ENCODE data around the gene PCGF6.
"Not testable (repeated sequence)": the region's sequence is repeated elsewhere in the genome, so short reads cannot be mapped to it uniquely, and the experiment has no call there.

PCGF6 gene

GRCh38 chr10:103367379-103367781, 16.4 kb upstream of the PCGF6 start:
- WGBS: 79% methylated on average over 8 of the region's 10 CpGs
- no peaks in the 10 kb centered on the region for H3K27me3 ChIP-seq (ENCODE audit: insufficient read depth, low read length)
- H3K4me3 ChIP-seq (ENCODE audit: low read length): peak overlapping the region; percentile 75
- no peaks in the 10 kb centered on the region for H3K4me1 ChIP-seq (ENCODE audit: insufficient read depth, low read length)
- no peaks in the 10 kb centered on the region for H3K36me3 ChIP-seq (ENCODE audit: insufficient read depth, low read length)
- no peaks in the 10 kb centered on the region for H3K9me3 ChIP-seq (ENCODE audit: insufficient read depth, low read depth, low read length)
- H3K9ac ChIP-seq (ENCODE audit: low read depth, low read length): no peak overlapping the region
- no peak overlapping the region; the same call in 1 of the 2 replicates for H3K27ac ChIP-seq (ENCODE audit: low read depth, low read length)

- H3K4me1 ChIP-seq (ENCODE audit: insufficient read depth, low read length); H3K9me3 ChIP-seq (ENCODE audit: insufficient read depth, low read depth, low read length); H3K27me3 ChIP-seq (ENCODE audit: insufficient read depth, low read length); H3K36me3 ChIP-seq (ENCODE audit: insufficient read depth, low read length); H3K27ac ChIP-seq (ENCODE audit: low read depth, low read length); H3K9ac ChIP-seq (ENCODE audit: low read depth, low read length); H3K4me3 ChIP-seq (ENCODE audit: low read length): not testable (repeated sequence)
- 96% methylated on average over 9 of the region's 9 CpGs for WGBS
Measured at GRCh38 chr10:103360791-103361190, 9.9 kb upstream of the PCGF6 start.

GRCh38 chr10:103359493-103359892, 8.6 kb upstream of the PCGF6 start:
- not testable (repeated sequence) for H3K9me3 ChIP-seq (ENCODE audit: insufficient read depth, low read depth, low read length); H3K27me3 ChIP-seq (ENCODE audit: insufficient read depth, low read length); H3K9ac ChIP-seq (ENCODE audit: low read depth, low read length); H3K4me1 ChIP-seq (ENCODE audit: insufficient read depth, low read length); H3K4me3 ChIP-seq (ENCODE audit: low read length); H3K27ac ChIP-seq (ENCODE audit: low read depth, low read length); H3K36me3 ChIP-seq (ENCODE audit: insufficient read depth, low read length)
- 97% methylated on average over 4 of the region's 4 CpGs for WGBS

GRCh38 chr10:103355906-103356599, 5.1 kb upstream of the PCGF6 start:
- Histone ChIP-seq H3K4me3 (ENCODE audit: low read length) (no peak overlapping the region), H3K9ac (ENCODE audit: low read depth, low read length) (no peak overlapping the region), H3K27me3 (ENCODE audit: insufficient read depth, low read length) (no peaks in the 10 kb centered on the region), H3K4me1 (ENCODE audit: insufficient read depth, low read length) (peaks cover 3% of the 10 kb centered on the region; the same call in 1 of the 2 replicates), H3K9me3 (ENCODE audit: insufficient read depth, low read depth, low read length) (no peaks in the 10 kb centered on the region), H3K27ac (ENCODE audit: low read depth, low read length) (no peak overlapping the region), H3K36me3 (ENCODE audit: insufficient read depth, low read length) (no peaks in the 10 kb centered on the region)
- WGBS: 88% methylated on average over 5 of the region's 5 CpGs

- not testable (repeated sequence) for H3K27ac ChIP-seq (ENCODE audit: low read depth, low read length); H3K4me1 ChIP-seq (ENCODE audit: insufficient read depth, low read length); H3K4me3 ChIP-seq (ENCODE audit: low read length); H3K9ac ChIP-seq (ENCODE audit: low read depth, low read length); H3K9me3 ChIP-seq (ENCODE audit: insufficient read depth, low read depth, low read length); H3K27me3 ChIP-seq (ENCODE audit: insufficient read depth, low read length); H3K36me3 ChIP-seq (ENCODE audit: insufficient read depth, low read length)
- 88% methylated on average over 4 of the region's 4 CpGs for WGBS
Measured at GRCh38 chr10:103354567-103354966, 3.6 kb upstream of the PCGF6 start.

GRCh38 chr10:103353281-103353680, 2.3 kb upstream of the PCGF6 start:
- H3K4me1 ChIP-seq (ENCODE audit: insufficient read depth, low read length): peaks cover 3% of the 10 kb centered on the region; the same call in 1 of the 2 replicates
- H3K9me3 ChIP-seq (ENCODE audit: insufficient read depth, low read depth, low read length): no peaks in the 10 kb centered on the region
- H3K27ac ChIP-seq (ENCODE audit: low read depth, low read length): no peak overlapping the region
- no peak overlapping the region for H3K4me3 ChIP-seq (ENCODE audit: low read length)
- no peaks in the 10 kb centered on the region for H3K27me3 ChIP-seq (ENCODE audit: insufficient read depth, low read length)
- no peak overlapping the region for H3K9ac ChIP-seq (ENCODE audit: low read depth, low read length)
- H3K36me3 ChIP-seq (ENCODE audit: insufficient read depth, low read length): peaks cover 9% of the 10 kb centered on the region
- WGBS: 73% methylated on average over 2 of the region's 2 CpGs

GRCh38 chr10:103350175-103350516, 794 bp downstream of the PCGF6 start:
- WGBS: 49% methylated on average over 14 of the region's 16 CpGs
- no peaks in the 10 kb centered on the region for H3K27me3 ChIP-seq (ENCODE audit: insufficient read depth, low read length)
- H3K36me3 ChIP-seq (ENCODE audit: insufficient read depth, low read length): peaks cover 34% of the 10 kb centered on the region
- H3K9ac ChIP-seq (ENCODE audit: low read depth, low read length): peak overlapping the region; percentile 86
- H3K4me3 ChIP-seq (ENCODE audit: low read length): peak overlapping the region; percentile 82
- peaks cover 3% of the 10 kb centered on the region; the same call in 1 of the 2 replicates for H3K4me1 ChIP-seq (ENCODE audit: insufficient read depth, low read length)
- no peaks in the 10 kb centered on the region for H3K9me3 ChIP-seq (ENCODE audit: insufficient read depth, low read depth, low read length)
- H3K27ac ChIP-seq (ENCODE audit: low read depth, low read length): peak overlapping the region; percentile 85

GRCh38 chr10:103336370-103336769, 14.6 kb downstream of the PCGF6 start:
- WGBS: 96% methylated on average over 3 of the region's 4 CpGs
- no peaks in the 10 kb centered on the region for H3K9me3 ChIP-seq (ENCODE audit: insufficient read depth, low read depth, low read length)
- H3K4me1 ChIP-seq (ENCODE audit: insufficient read depth, low read length): no peaks in the 10 kb centered on the region
- no peak overlapping the region for H3K27ac ChIP-seq (ENCODE audit: low read depth, low read length)
- peaks cover 62% of the 10 kb centered on the region for H3K36me3 ChIP-seq (ENCODE audit: insufficient read depth, low read length)
- H3K4me3 ChIP-seq (ENCODE audit: low read length): no peak overlapping the region
- H3K9ac ChIP-seq (ENCODE audit: low read depth, low read length): no peak overlapping the region
- H3K27me3 ChIP-seq (ENCODE audit: insufficient read depth, low read length): no peaks in the 10 kb centered on the region

GRCh38 chr10:103334567-103334966, 16.4 kb downstream of the PCGF6 start:
- Histone ChIP-seq H3K27ac (ENCODE audit: low read depth, low read length) (no peak overlapping the region), H3K36me3 (ENCODE audit: insufficient read depth, low read length) (peaks cover 67% of the 10 kb centered on the region), H3K4me3 (ENCODE audit: low read length) (no peak overlapping the region), H3K27me3 (ENCODE audit: insufficient read depth, low read length) (no peaks in the 10 kb centered on the region), H3K4me1 (ENCODE audit: insufficient read depth, low read length) (no peaks in the 10 kb centered on the region), H3K9me3 (ENCODE audit: insufficient read depth, low read depth, low read length) (no peaks in the 10 kb centered on the region), H3K9ac (ENCODE audit: low read depth, low read length) (no peak overlapping the region)

- Histone ChIP-seq H3K9ac (ENCODE audit: low read depth, low read length) (no peak overlapping the region), H3K27ac (ENCODE audit: low read depth, low read length) (no peak overlapping the region), H3K36me3 (ENCODE audit: insufficient read depth, low read length) (peaks cover 61% of the 10 kb centered on the region), H3K4me3 (ENCODE audit: low read length) (no peak overlapping the region), H3K4me1 (ENCODE audit: insufficient read depth, low read length) (no peaks in the 10 kb centered on the region), H3K9me3 (ENCODE audit: insufficient read depth, low read depth, low read length) (no peaks in the 10 kb centered on the region), H3K27me3 (ENCODE audit: insufficient read depth, low read length) (no peaks in the 10 kb centered on the region)
- WGBS: no CpG with 5 or more reads among the region's 2 CpGs
Measured at GRCh38 chr10:103333934-103334520, 16.9 kb downstream of the PCGF6 start.

GRCh38 chr10:103327906-103328305, 23.0 kb downstream of the PCGF6 start:
- H3K4me1 ChIP-seq (ENCODE audit: insufficient read depth, low read length): no peaks in the 10 kb centered on the region
- H3K27me3 ChIP-seq (ENCODE audit: insufficient read depth, low read length): no peaks in the 10 kb centered on the region
- H3K27ac ChIP-seq (ENCODE audit: low read depth, low read length): no peak overlapping the region
- 96% methylated on average over 7 of the region's 7 CpGs for WGBS
- H3K9ac ChIP-seq (ENCODE audit: low read depth, low read length): no peak overlapping the region
- no peak overlapping the region for H3K4me3 ChIP-seq (ENCODE audit: low read length)
- H3K36me3 ChIP-seq (ENCODE audit: insufficient read depth, low read length): peaks cover 66% of the 10 kb centered on the region
- H3K9me3 ChIP-seq (ENCODE audit: insufficient read depth, low read depth, low read length): no peaks in the 10 kb centered on the region

GRCh38 chr10:103316087-103316486, 34.9 kb downstream of the PCGF6 start:
- no peak overlapping the region for H3K27ac ChIP-seq (ENCODE audit: low read depth, low read length)
- no peak overlapping the region for H3K9ac ChIP-seq (ENCODE audit: low read depth, low read length)
- H3K27me3 ChIP-seq (ENCODE audit: insufficient read depth, low read length): no peaks in the 10 kb centered on the region
- H3K4me1 ChIP-seq (ENCODE audit: insufficient read depth, low read length): no peaks in the 10 kb centered on the region
- peaks cover 80% of the 10 kb centered on the region for H3K36me3 ChIP-seq (ENCODE audit: insufficient read depth, low read length)
- H3K9me3 ChIP-seq (ENCODE audit: insufficient read depth, low read depth, low read length): no peaks in the 10 kb centered on the region
- no peak overlapping the region for H3K4me3 ChIP-seq (ENCODE audit: low read length)
